Endothelial cell of umbilical vein (primary cell): ENCODE measurements around the gene UBA6. TPM values are rescaled to one million over a fixed set of nuclear protein-coding genes. Genes with fewer than 3 reads are reported as not detected.

Source experiments
- BruUV-seq: library from RNA; stranded (reverse); fragments of 400-500 nt; replicated peaks from 2 replicates; lab custom pipeline; 2021; lab: Mats Ljungman, UMichigan
- CTCF ChIA-PET: fragments of 300-600, 350-600 bp; sonication (Branson Sonifier 250); formaldehyde crosslinking; loops from one replicate; lab custom pipeline; 2021; ENCODE audit warnings: antibody characterized with exemption, inconsistent platforms; lab: Charles Lee
- POLR2A ChIA-PET: fragments of 300-600, 350-600 bp; sonication (Branson Sonifier 250); formaldehyde crosslinking; loops from one replicate; lab custom pipeline; 2021; ENCODE audit warnings: antibody characterized with exemption, inconsistent platforms; lab: Charles Lee
- DNase-seq: peaks from one replicate; pipeline ENCODE4 v3.0.0-alpha.2; 2011; ENCODE audit warnings: low read depth, low spot score
- FAIRE-seq: peaks from 2 replicates; lab custom pipeline; 2011; peaks lifted over from hg19 to GRCh38; lab: Jason Lieb, UNC
- H2AFZ ChIP-seq: 2 replicates; pipeline ENCODE4 v1.6.0; 2012; ENCODE audit warnings: low read depth, low read length, control low read depth, inconsistent platforms
- H3K27ac ChIP-seq: 2 replicates; pipeline ENCODE4 v1.5.1; 2011; ENCODE audit warnings: low read depth, mild to moderate bottlenecking, control low read depth, low read length, moderate library complexity; ENCODE audit not compliant: insufficient read depth
- H3K27me3 ChIP-seq, 2 experiments: 2 replicates each; pipeline versions ENCODE4 v1.6.0 to v1.6.1; 2011; ENCODE audit warnings: low read length in 2 of 2, mixed read lengths in 1 of 2; ENCODE audit not compliant: control insufficient read depth in 2 of 2, insufficient read depth in 2 of 2
- H3K36me3 ChIP-seq, 2 experiments: 2 replicates in 1 of 2; 3 replicates in 1 of 2; pipeline ENCODE4 v1.5.1; 2011; ENCODE audit warnings: low read length in 2 of 2, mild to moderate bottlenecking in 1 of 2, moderate library complexity in 1 of 2; ENCODE audit not compliant: control insufficient read depth in 2 of 2, insufficient read depth in 2 of 2; ENCODE audit errors: extremely low read depth in 1 of 2
- H3K4me1 ChIP-seq: 3 replicates; pipeline ENCODE4 v1.5.1; 2011; ENCODE audit warnings: mild to moderate bottlenecking, low read length; ENCODE audit not compliant: control insufficient read depth, insufficient read depth; ENCODE audit errors: extremely low read depth
- H3K4me2 ChIP-seq: 2 replicates; pipeline ENCODE4 v1.6.1; 2011; ENCODE audit warnings: low read length, control low read depth, mixed read lengths; ENCODE audit not compliant: insufficient read depth
- H3K4me3 ChIP-seq, 3 experiments: fragments of 200-600 bp in 1 of 3; sonication (generic), shearing (Covaris generic) in 1 of 3; replicated peaks in 1 of 3; 2 replicates each; pipeline ENCODE4 v1.5.1; 2011 to 2016; ENCODE audit warnings: control low read depth in 3 of 3, low read length in 3 of 3, mild to moderate bottlenecking in 2 of 3, inconsistent platforms in 1 of 3, low read depth in 1 of 3, moderate library complexity in 1 of 3; ENCODE audit not compliant: insufficient read depth in 1 of 3
- H3K79me2 ChIP-seq: 2 replicates; pipeline ENCODE4 v1.6.0; 2012; ENCODE audit warnings: low read length, inconsistent platforms; ENCODE audit not compliant: control insufficient read depth, insufficient read depth
- H3K9ac ChIP-seq: replicated peaks from 2 replicates; pipeline ENCODE3; 2011; ENCODE audit warnings: low read length, control low read depth; ENCODE audit not compliant: insufficient read depth; ENCODE audit errors: extremely low read depth
- H3K9me1 ChIP-seq: replicated peaks from 3 replicates; pipeline ENCODE4 v1.6.0; 2011; ENCODE audit warnings: mild to moderate bottlenecking, low read length; ENCODE audit not compliant: control insufficient read depth, insufficient read depth; ENCODE audit errors: extremely low read depth
- H3K9me3 ChIP-seq: replicated peaks from 2 replicates; pipeline ENCODE4 v1.5.1; 2012; ENCODE audit warnings: low read length, inconsistent platforms; ENCODE audit not compliant: control insufficient read depth, insufficient read depth
- H4K20me1 ChIP-seq: replicated peaks from 2 replicates; pipeline ENCODE3; 2011; ENCODE audit warnings: mild to moderate bottlenecking, low read length; ENCODE audit not compliant: control insufficient read depth, insufficient read depth; ENCODE audit errors: extremely low read depth
- EZH2 ChIP-seq: IDR thresholded peaks from 2 replicates; pipeline ENCODE4 v1.6.1; 2012; ENCODE audit warnings: borderline replicate concordance, low read depth, mild to moderate bottlenecking, moderate library complexity, low read length, inconsistent platforms; ENCODE audit not compliant: severe bottlenecking
- FOS ChIP-seq: IDR thresholded peaks from 2 replicates; pipeline ENCODE4 v1.6.1; 2011; ENCODE audit warnings: mild to moderate bottlenecking, low read length, moderate library complexity, borderline replicate concordance; ENCODE audit not compliant: insufficient read depth
- GATA2 ChIP-seq: IDR thresholded peaks from 2 replicates; pipeline ENCODE4 v1.7.0; 2011; ENCODE audit warnings: low read depth, mild to moderate bottlenecking, moderate library complexity, mixed read lengths, low read length; ENCODE audit not compliant: insufficient read length, insufficient read depth
- JUN ChIP-seq: IDR thresholded peaks from 2 replicates; pipeline ENCODE4 v1.6.1; 2011; ENCODE audit warnings: borderline replicate concordance, low read depth; ENCODE audit not compliant: insufficient read length, insufficient read depth
- MYC ChIP-seq: IDR thresholded peaks from one replicate; pipeline ENCODE4 v1.6.1; 2011; ENCODE audit warnings: mild to moderate bottlenecking, low read depth, low read length
- POLR2A ChIP-seq: IDR thresholded peaks from 2 replicates; pipeline ENCODE4 v1.6.1; 2012; ENCODE audit warnings: low read depth, mild to moderate bottlenecking, control low read depth, low read length
- POLR2AphosphoS5 ChIP-seq: IDR thresholded peaks from 2 replicates; pipeline ENCODE4 v1.6.1; 2012; ENCODE audit warnings: low read depth, mild to moderate bottlenecking, control low read depth, low read length, moderate library complexity; ENCODE audit not compliant: insufficient read depth
- dilution Hi-C: fragments of 300-500 bp; cut with MboI; formaldehyde crosslinking; loops from one replicate; pipeline ENCODE4 v1.15.0; 2019; ENCODE audit warnings: low sequenced_read_pairs; ENCODE audit not compliant: extremely low pct_ligation_motif_present
- intact Hi-C: fragments of 100-400 bp; cut with micrococcal nuclease; formaldehyde crosslinking; loops from one replicate; pipeline ENCODE4 v1.10.0; 2022
- polyA plus RNA-seq, 4 experiments: library from polyadenylated mRNA; depleted of rRNA in 3 of 4; stranded (reverse) in 3 of 4; unstranded in 1 of 4; fragments of >200 nt; gene quantifications; 2 replicates each; pipeline versions ENCODE4 v1.2.1 to v1.2.3, GENCODE V29; 2011 to 2012; ENCODE audit warnings: missing spikeins in 1 of 4
- total RNA-seq: library from RNA; stranded (reverse); gene quantifications from 2 replicates; pipeline ENCODE4 v1.2.3, GENCODE V29; 2021
- TF ChIP-seq, protein P1 (sequence below), 2 donors: IDR thresholded peaks; 1 replicate in 1 of 2; 2 replicates in 1 of 2; pipeline ENCODE4 v1.5.1; 2011; ENCODE audit warnings: low read length in 2 of 2, mild to moderate bottlenecking in 2 of 2, moderate library complexity in 2 of 2, control low read depth in 1 of 2, inconsistent platforms in 1 of 2, low read depth in 1 of 2; ENCODE audit not compliant: insufficient read depth in 1 of 2; ENCODE audit errors: extremely low read depth in 1 of 2
- TF ChIP-seq, protein P2 (sequence below): IDR thresholded peaks from 2 replicates; pipeline ENCODE4 v1.6.1; 2011; ENCODE audit not compliant: insufficient read depth, insufficient read length

UBA6 gene
- total and polyA plus RNA-seq, 2 donors (not counting 3 experiments of a cell fraction or from before 2014, with no cell fraction given): 30.9 to 96.4 TPM

DNA sequence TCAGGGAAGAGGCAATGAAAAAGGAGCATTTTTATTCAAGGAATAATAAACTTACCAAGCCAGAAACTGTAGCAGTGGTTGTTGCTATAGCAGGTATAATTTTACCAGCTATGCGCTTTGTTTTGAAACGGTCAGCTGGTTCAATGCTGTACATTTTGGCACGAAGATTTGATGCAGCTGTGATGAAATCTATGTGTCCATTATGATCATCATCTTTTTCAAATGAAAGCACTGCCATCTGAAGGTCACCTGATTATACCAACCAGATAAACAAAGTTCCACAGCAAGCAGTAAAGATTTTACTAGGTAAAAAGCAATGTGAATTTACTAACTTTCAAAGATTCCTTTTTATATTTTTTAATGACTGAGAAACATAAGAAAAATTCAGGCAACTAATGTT lies 76.0 kb downstream of the UBA6 start:
- no peak overlapping the region for H3K4me2 ChIP-seq
- no peaks in the 10 kb centered on the region for H4K20me1 ChIP-seq
- dilution Hi-C loops: no loop called here
- no peak overlapping the region for H3K4me3 ChIP-seq
- peaks cover 7 to 22% of the 10 kb centered on the region in 2 experiments for H3K36me3 ChIP-seq
- POLR2A ChIA-PET: no interaction called here
- no peaks in the 10 kb centered on the region for H3K79me2 ChIP-seq
- H3K9ac ChIP-seq: no peak overlapping the region
- H3K9me1 ChIP-seq: no peaks in the 10 kb centered on the region
- TF ChIP-seq GATA2 (no peak), POLR2A (no peak), EZH2 (no peak), FOS (no peak), POLR2AphosphoS5 (no peak), JUN (no peak), MYC (no peak)
- TF ChIP-seq, protein P1, sequence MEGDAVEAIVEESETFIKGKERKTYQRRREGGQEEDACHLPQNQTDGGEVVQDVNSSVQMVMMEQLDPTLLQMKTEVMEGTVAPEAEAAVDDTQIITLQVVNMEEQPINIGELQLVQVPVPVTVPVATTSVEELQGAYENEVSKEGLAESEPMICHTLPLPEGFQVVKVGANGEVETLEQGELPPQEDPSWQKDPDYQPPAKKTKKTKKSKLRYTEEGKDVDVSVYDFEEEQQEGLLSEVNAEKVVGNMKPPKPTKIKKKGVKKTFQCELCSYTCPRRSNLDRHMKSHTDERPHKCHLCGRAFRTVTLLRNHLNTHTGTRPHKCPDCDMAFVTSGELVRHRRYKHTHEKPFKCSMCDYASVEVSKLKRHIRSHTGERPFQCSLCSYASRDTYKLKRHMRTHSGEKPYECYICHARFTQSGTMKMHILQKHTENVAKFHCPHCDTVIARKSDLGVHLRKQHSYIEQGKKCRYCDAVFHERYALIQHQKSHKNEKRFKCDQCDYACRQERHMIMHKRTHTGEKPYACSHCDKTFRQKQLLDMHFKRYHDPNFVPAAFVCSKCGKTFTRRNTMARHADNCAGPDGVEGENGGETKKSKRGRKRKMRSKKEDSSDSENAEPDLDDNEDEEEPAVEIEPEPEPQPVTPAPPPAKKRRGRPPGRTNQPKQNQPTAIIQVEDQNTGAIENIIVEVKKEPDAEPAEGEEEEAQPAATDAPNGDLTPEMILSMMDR (IDR thresholded peaks at IDR 0.05; ENCODE audit: extremely low read depth in 1 of 2, insufficient read depth in 1 of 2, low read depth in 1 of 2, low read length in 2 of 2): no peak
- TF ChIP-seq, protein P2, sequence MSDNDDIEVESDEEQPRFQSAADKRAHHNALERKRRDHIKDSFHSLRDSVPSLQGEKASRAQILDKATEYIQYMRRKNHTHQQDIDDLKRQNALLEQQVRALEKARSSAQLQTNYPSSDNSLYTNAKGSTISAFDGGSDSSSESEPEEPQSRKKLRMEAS: no peak
- intact Hi-C loops: no loop called here
- H2AFZ ChIP-seq: no peak overlapping the region
- DNase-seq: no peak
- no peaks in the 10 kb centered on the region for H3K27me3 ChIP-seq
- CTCF ChIA-PET: no interaction called here
- BruUV-seq: no TSS peak
- no peak for FAIRE-seq
- no peaks in the 10 kb centered on the region for H3K9me3 ChIP-seq
- no peak overlapping the region for H3K27ac ChIP-seq
- H3K4me1 ChIP-seq: no peaks in the 10 kb centered on the region
